ENCODE measurements around the gene CREG2.

DNA sequence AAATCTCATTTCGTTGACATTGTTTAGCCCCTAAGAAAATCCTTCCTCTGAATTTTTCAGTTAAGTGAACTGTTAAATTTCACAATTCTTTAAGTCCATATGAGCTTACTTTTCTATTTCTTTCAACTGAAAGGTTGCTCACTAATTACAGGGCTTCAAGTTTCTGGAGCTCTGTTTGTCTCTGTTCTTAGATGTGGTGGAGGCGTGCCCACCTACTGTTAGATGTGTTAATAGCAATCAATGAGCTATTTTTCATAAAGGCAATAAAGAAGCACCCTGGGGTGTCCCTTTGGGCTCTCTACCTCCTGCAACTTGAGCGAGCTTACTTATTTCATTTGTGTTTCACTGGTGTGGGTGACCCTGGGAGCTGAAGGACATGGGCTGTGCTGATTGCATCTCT is 25.0 kb downstream of the CREG2 start:
- TF ChIP-seq, protein P1, sequence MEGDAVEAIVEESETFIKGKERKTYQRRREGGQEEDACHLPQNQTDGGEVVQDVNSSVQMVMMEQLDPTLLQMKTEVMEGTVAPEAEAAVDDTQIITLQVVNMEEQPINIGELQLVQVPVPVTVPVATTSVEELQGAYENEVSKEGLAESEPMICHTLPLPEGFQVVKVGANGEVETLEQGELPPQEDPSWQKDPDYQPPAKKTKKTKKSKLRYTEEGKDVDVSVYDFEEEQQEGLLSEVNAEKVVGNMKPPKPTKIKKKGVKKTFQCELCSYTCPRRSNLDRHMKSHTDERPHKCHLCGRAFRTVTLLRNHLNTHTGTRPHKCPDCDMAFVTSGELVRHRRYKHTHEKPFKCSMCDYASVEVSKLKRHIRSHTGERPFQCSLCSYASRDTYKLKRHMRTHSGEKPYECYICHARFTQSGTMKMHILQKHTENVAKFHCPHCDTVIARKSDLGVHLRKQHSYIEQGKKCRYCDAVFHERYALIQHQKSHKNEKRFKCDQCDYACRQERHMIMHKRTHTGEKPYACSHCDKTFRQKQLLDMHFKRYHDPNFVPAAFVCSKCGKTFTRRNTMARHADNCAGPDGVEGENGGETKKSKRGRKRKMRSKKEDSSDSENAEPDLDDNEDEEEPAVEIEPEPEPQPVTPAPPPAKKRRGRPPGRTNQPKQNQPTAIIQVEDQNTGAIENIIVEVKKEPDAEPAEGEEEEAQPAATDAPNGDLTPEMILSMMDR (IDR thresholded peaks at IDR 0.05; ENCODE audit: low read depth, low read length), result no peak
- no peak for TF ChIP-seq POLR2A (IDR thresholded peaks at IDR 0.05; ENCODE audit: extremely low read depth, insufficient read length)

Measured in NB4 (cell line).